ENCODE measurements around the gene SIVA1. TPM values are rescaled to one million over a fixed set of nuclear protein-coding genes. Genes with fewer than 3 reads are reported as not detected.

The SIVA1 gene
- total and polyA plus RNA-seq, 9 of the 15 experiments (the other 6 are each of a cell fraction or from before 2014, with no cell fraction given) = 4.2 to 186 (median 54.2) TPM

- no peak for TF ChIP-seq THAP12 (CRISPR knock-in tag; IDR thresholded peaks at IDR 0.05)
- no peak for TF ChIP-seq CREB5 (CRISPR knock-in tag; IDR thresholded peaks at IDR 0.05)
- 0 out of 2 replicates have a peak, but pooled peaks have one; percentile 23 for TF ChIP-seq ZBTB2 (IDR thresholded peaks at IDR 0.05)
- no peak for TF ChIP-seq ASH1L (IDR thresholded peaks at IDR 0.05; ENCODE audit: borderline replicate concordance, low read depth, partially characterized antibody)
- no peak for TF ChIP-seq ZBTB33 (CRISPR knock-in tag; IDR thresholded peaks at IDR 0.05)
- no peak for TF ChIP-seq SAP30 (IDR thresholded peaks at IDR 0.05; ENCODE audit: borderline replicate concordance, insufficient read depth, low read depth, low read length, poor library complexity, severe bottlenecking)
- no peak for TF ChIP-seq ZBTB49 (CRISPR knock-in tag; IDR thresholded peaks at IDR 0.05; ENCODE audit: borderline replicate concordance)
- TF ChIP-seq RAD21 (CRISPR knock-in tag; conservative IDR thresholded peaks at IDR 0.05 in 1 of 2, IDR thresholded peaks at IDR 0.05 in 1 of 2) = no peak
- no peak for TF ChIP-seq ZMIZ1 (IDR thresholded peaks at IDR 0.05; ENCODE audit: low read depth in 2 of 2, low read length in 2 of 2)
- TF ChIP-seq MAZ (CRISPR knock-in tag; conservative IDR thresholded peaks at IDR 0.05 in 1 of 2, IDR thresholded peaks at IDR 0.05 in 1 of 2) = no peak
- no peak for TF ChIP-seq SAFB2 (IDR thresholded peaks at IDR 0.05; ENCODE audit: borderline replicate concordance, low read depth, low read length, severe bottlenecking)
Measured at GRCh38 chr14:104724407-104724980, 28.5 kb upstream of the SIVA1 start (continued).

Measured in K562 (cell line).